NCI-H1105 (cell line): ENCODE measurements around the gene NPC1L1.

Experiments used
- DNase-seq: peaks from one replicate; lab custom pipeline; 2025; lab: John Stamatoyannopoulos, UW

NPC1L1 gene

DNA sequence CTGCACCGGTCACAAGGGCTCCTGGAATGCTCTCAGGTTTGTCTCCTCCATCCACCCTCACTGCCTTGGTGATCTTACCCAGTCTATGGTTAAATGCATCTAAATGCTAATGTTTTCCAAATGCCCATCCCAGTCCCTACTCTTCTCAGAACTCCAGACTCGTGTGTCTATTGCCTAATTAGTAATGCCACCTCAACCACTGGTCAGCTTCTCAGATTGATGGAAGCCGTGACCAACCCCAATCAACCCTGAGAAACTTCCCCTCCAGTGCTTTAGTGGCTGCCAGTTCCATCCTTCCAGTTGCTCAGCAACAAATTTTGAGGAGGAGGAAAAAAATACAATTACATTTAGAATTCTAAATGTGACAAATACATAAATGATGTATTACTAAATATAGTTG is 69.3 kb downstream of the NPC1L1 start:
- DNase-seq = no peak

DNA sequence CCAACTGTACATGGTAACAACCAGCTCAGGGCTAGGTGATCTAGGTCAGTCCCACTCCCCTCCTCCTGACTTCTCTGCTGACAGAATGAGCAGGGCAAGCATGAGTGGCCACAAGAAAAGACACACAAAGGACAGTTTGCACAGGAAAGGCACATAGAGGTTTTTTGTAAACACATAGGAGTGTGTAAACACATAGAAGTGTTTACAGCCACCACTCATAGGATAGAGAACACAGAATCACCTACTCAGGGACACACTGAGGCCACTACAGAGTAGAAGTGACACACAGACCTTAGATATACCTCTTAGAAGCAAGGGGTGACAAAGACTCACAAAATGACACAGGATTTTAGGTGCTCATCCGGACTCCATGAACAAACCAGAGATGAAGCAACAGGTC is 69.7 kb downstream of the NPC1L1 start:
- no peak for DNase-seq

DNA sequence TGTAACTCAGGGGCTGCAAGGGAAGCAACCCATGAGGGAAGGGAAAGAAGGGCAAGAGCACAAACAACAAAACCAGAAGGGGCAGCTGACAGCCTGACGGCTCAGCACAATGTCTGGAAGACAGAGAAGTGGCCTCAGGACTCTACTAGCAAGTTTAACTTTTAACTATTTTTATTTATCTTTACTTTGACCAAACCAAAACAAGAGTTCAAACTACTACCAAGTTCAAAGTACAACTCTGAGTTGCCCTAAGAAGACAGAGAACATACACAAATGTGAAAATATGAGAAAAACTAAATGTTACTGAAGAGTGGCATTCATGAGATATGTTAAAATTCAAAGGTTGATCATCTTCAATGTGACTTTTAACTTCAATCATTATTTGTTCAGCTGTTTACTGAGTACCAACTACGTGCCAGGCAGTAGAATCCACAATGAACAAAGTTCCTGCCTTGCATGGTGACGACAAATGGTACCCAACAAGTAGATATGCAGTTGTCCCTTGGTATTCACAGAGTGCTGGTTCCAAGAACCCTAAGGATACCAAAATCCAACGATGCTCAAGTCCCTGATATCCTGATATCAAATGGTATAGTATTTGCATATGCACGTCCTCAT is 70.4 kb downstream of the NPC1L1 start:
- DNase-seq = no peak

DNA sequence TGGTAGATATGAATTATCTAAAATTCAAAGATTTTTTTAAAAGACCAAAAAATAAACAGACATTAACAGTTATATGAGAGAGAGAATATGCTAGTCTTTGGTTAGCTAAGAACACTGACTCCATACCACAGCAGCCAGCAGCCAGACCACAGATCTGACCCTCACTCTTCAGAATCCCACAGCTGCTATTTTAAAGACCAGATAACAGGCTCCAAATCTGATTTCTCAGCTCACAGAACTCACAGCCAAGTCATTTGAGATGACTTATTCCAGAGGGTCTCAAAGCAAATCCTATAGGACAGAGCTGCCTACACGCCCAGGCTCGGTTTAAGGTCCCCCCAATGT is 71.0 kb downstream of the NPC1L1 start:
- no peak for DNase-seq

DNA sequence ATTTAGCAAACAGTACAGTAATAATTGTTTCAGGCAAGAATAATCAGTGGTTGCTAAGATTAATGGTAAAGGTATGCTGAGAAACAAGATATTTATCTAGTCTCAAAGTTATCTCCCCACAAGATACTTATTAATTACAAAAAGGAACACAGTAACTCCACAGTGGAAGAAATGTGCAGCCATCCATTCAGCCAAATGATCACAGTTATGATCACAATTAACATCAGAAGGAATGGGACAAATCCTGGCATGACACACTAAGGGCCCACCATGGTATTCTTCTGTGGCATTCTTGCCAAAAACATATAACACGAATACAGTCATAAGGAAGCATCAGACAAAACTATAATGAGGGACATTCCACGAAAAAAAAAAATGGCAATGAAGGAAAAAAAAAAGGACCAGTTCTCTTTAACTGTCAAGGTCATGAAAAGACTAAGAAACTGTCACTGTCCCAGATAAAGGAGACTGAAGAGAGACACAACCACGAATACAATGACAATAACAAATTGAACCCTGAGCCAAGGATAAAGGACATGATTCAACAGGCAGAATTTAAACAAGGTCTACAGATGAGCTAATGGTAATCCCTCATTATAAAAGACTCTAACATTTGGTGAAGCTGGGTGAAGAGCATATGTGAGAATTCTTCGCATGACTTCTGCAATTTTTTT is 71.5 kb downstream of the NPC1L1 start:
- no peak for DNase-seq

DNA sequence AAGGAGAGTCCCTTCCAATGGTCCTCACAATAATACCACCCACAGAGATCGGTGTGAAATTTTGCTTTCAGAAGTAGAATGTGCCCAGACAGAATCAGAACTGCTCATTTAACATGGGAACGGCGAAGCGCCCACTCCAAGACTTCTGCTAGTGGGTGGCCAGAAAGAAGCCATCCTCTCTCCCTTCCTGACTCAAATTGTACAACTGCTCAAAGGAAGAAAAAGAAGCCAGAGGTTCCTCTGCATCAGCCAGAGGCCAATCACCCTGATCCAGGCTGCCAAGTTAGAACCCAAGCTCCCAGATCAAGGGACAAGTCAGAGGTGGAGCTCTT is 73.9 kb downstream of the NPC1L1 start:
- DNase-seq = no peak

DNA sequence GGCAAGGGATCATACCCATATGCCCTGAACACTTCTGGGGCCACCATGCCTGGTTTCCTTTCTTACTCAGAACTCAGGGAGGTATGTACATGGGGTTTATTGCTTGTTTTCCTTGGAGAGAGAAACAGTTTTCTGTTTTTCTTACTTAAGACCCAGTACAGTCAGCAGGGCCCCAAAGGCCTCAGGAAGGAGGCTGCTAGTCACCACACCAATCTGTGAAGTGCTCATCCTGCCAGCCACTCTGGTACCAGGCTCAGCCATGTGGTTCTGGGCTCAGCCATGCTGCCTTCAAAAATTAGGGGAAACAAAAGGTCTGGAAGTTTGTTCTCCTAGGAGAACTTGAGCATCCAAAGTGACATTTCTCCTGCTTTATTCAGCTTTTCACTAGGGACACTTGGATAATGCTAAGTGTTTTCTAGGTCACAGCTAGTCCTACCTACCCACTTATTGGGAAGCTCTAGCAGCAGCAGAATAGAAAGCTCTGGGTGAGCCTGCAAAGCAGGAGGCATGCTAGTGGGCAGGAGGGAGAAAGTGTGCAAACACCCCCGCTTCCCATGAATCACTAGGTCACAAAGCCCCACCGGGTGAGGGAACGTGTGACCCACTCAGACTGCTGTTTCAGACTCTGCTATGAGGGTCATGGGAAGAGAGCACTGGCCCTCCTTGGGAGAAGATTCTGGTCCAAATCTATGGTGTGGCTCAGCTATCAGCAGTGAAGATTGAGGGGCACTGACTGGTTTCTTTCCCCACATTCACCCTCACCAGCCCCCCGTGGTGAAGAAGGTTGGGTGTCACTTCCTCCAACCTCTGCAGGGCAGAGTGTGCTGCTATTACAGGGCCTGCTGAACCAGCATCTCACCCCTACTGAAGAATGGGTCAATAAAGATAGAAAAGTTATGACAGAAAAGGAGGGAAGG is 74.6 kb downstream of the NPC1L1 start:
- no peak for DNase-seq

DNA sequence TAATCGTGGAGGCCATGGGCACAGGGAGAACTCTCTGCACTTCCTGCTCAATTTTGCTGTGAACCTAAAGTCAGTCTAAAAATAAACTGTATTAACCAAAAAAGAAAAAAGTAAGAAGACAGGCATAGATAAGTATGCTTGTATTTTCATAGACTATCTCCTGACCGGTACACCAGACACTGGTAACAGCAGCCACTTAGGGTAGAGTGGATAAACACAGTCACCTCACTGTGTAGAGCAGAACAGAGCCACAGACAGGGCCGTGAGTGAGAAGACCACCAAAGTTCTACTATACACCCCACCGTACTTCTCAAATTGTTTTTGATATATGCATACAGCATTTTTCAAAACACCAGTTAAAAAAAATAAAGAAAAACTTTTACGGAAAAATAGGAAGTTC is 75.6 kb downstream of the NPC1L1 start:
- DNase-seq = no peak

DNA sequence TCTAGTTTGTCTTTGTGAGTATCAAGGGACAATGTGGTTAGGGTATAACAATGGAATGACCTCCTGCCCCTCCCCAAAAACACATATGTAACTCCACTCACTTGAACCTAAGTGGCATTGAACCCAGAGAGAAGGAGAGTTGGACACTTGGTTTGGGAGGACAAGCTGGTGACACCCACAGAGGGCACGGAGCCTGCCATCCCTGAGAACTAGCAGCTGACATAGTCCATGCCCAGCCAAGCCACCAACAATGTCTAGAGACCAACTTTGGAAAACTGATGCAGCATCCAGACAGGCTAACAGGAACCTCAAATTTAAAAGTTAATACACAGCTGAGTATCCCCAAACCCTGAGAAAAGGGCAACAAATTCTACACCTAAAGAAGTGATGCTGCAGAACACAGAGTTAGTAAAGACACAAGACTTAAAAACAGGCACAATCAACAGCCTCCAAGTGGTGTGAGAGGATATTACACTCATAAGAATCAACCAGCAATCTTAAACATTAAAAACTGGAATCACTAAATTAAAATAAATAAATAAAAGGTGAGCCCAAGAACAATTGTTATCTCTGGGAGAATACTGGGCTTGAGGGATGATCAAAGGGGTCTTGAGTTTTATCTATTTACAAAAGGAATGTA is 77.8 kb downstream of the NPC1L1 start:
- no peak for DNase-seq
